Ascending aorta (tissue), 2 donors: ENCODE data around the gene MREG. TPM values are rescaled to one million over a fixed set of nuclear protein-coding genes. Genes with fewer than 3 reads are reported as not detected.

ENCODE experiments used
- DNase-seq, 2 donors: peaks; one replicate each; pipeline ENCODE4 v3.0.0-alpha.2; 2019; ENCODE audit warnings: low spot score in 2 of 2
- H3K27ac ChIP-seq, 2 donors: fragments of 200-600 bp; sonication (generic); one replicate each; pipeline ENCODE4 v1.5.1; 2016 to 2017; ENCODE audit warnings: mild to moderate bottlenecking in 1 of 2
- H3K27me3 ChIP-seq: fragments of 200-600 bp; sonication (generic); one replicate; pipeline ENCODE4 v1.5.1; 2017
- H3K36me3 ChIP-seq, 2 donors: fragments of 200-600 bp; sonication (generic); one replicate each; pipeline ENCODE4 v1.5.1; 2016
- H3K4me1 ChIP-seq, 2 donors: fragments of 200-600 bp; sonication (generic); one replicate each; pipeline ENCODE4 v1.5.1; 2016 to 2017; ENCODE audit warnings: mild to moderate bottlenecking in 1 of 2
- H3K4me3 ChIP-seq, 2 donors: fragments of 200-600 bp; sonication (generic); one replicate each; pipeline ENCODE4 v1.5.1; 2016 to 2017; ENCODE audit warnings: mild to moderate bottlenecking in 1 of 2
- H3K9me3 ChIP-seq, 2 donors: fragments of 200-600 bp; sonication (generic); one replicate each; pipeline ENCODE4 v1.5.1; 2016
- CTCF ChIP-seq, 3 experiments: fragments of 200-600 bp in 2 of 3; fragments of 450-650 bp in 1 of 3; sonication (generic) in 2 of 3; IDR thresholded peaks; one replicate each; pipeline ENCODE4 v1.5.1; 2016 to 2019; ENCODE audit warnings: antibody characterized with exemption in 3 of 3, mild to moderate bottlenecking in 1 of 3, moderate library complexity in 1 of 3
- intact Hi-C: fragments of 100-400 bp; cut with DNase I; formaldehyde crosslinking; loops from one replicate; pipeline ENCODE4 v1.15.1; 2023
- total RNA-seq: library from RNA; depleted of rRNA; stranded (reverse); fragments of >200 nt; gene quantifications from one replicate; pipeline ENCODE4 v1.1.0, GENCODE V29; 2016

The MREG gene
- total RNA-seq, 1 donor from 2014 or later, result not detected

GRCh38 chr2:216030216-216030615 lies 16.9 kb upstream of the MREG start:
- H3K9me3 ChIP-seq, result no peaks in the 10 kb centered on the region
- no peak for TF ChIP-seq CTCF (IDR thresholded peaks at IDR 0.05)
- no peaks in the 10 kb centered on the region for H3K27me3 ChIP-seq
- H3K4me3 ChIP-seq, result no peak overlapping the region
- H3K27ac ChIP-seq, result no peak overlapping the region
- no peaks in the 10 kb centered on the region for H3K36me3 ChIP-seq
- H3K4me1 ChIP-seq, result peaks cover 0 to 5% of the 10 kb centered on the region in 2 donors
- no peak for DNase-seq
- intact Hi-C loops, result no loop called here

GRCh38 chr2:216029416-216030129 lies 16.2 kb upstream of the MREG start:
- Histone ChIP-seq H3K36me3 (no peaks in the 10 kb centered on the region), H3K9me3 (no peaks in the 10 kb centered on the region), H3K4me1 (peaks cover 0 to 5% of the 10 kb centered on the region in 2 donors), H3K27me3 (no peaks in the 10 kb centered on the region), H3K4me3 (no peak overlapping the region), H3K27ac (no peak overlapping the region)
- intact Hi-C loops, result no loop called here
- DNase-seq, result no peak
- TF ChIP-seq CTCF (IDR thresholded peaks at IDR 0.05), result no peak

GRCh38 chr2:216024779-216025336 lies 11.5 kb upstream of the MREG start:
- Histone ChIP-seq H3K36me3 (no peaks in the 10 kb centered on the region), H3K4me3 (no peak overlapping the region), H3K9me3 (no peaks in the 10 kb centered on the region), H3K4me1 (no peaks in the 10 kb centered on the region), H3K27me3 (no peaks in the 10 kb centered on the region), H3K27ac (no peak overlapping the region)
- TF ChIP-seq CTCF (IDR thresholded peaks at IDR 0.05), result no peak
- intact Hi-C loops, result loop anchor here (5.0 kb wide), 1 partner anchor 73 kb away; no protein-coding TSS in a partner anchor
- DNase-seq, result no peak

- Histone ChIP-seq H3K4me1 (no peaks in the 10 kb centered on the region), H3K27ac (no peak overlapping the region), H3K27me3 (no peaks in the 10 kb centered on the region), H3K36me3 (no peaks in the 10 kb centered on the region), H3K4me3 (no peak overlapping the region), H3K9me3 (no peaks in the 10 kb centered on the region)
- TF ChIP-seq CTCF (IDR thresholded peaks at IDR 0.05), result peak in 2 of 3 experiments; percentile 26 to 54
- DNase-seq, result no peak
- intact Hi-C loops, result loop anchor here (5.0 kb wide), 1 partner anchor 71 kb away; no protein-coding TSS in a partner anchor
Observed at GRCh38 chr2:216023055-216023648, 9.8 kb upstream of the MREG start.

GRCh38 chr2:216021768-216022565 lies 8.6 kb upstream of the MREG start:
- intact Hi-C loops, result loop anchor here (5.0 kb wide), 1 partner anchor 70 kb away; no protein-coding TSS in a partner anchor
- H3K27me3 ChIP-seq, result no peaks in the 10 kb centered on the region
- no peaks in the 10 kb centered on the region for H3K36me3 ChIP-seq
- no peak overlapping the region for H3K27ac ChIP-seq
- TF ChIP-seq CTCF (IDR thresholded peaks at IDR 0.05), result no peak
- no peak overlapping the region for H3K4me3 ChIP-seq
- H3K4me1 ChIP-seq, result no peaks in the 10 kb centered on the region
- no peaks in the 10 kb centered on the region for H3K9me3 ChIP-seq
- no peak for DNase-seq
